C4-2B (cell line): ENCODE results near the gene SOX8.

Source experiments
- CTCF ChIP-seq: fragments of 450-650 bp; conservative IDR thresholded peaks from 2 replicates; pipeline ENCODE4 v1.5.1; 2017; ENCODE audit warnings: mild to moderate bottlenecking
- ZFX ChIP-seq: fragments of 450-650 bp; IDR thresholded peaks from 2 replicates; pipeline ENCODE4 v1.6.1; 2017

- TF ChIP-seq CTCF (no peak), ZFX (no peak)
These were observed 47.4 kb upstream of the SOX8 start for GRCh38 chr16:934178-934577.
